AG09309 (cell line): Measurements from ENCODE around the gene MAST4.
"Not testable (repeated sequence)": the region's sequence is repeated elsewhere in the genome, so short reads cannot be mapped to it uniquely, and the experiment has no call there.

ENCODE experiments used
- DNase-seq: peaks from one replicate; pipeline ENCODE4 v3.0.0-alpha.2; 2010; ENCODE audit warnings: low read depth
- H3K4me3 ChIP-seq: 2 replicates; pipeline ENCODE4 v1.5.1; 2011; ENCODE audit warnings: mild to moderate bottlenecking, low read depth, low read length, moderate library complexity; ENCODE audit not compliant: control insufficient read depth
- CTCF ChIP-seq: IDR thresholded peaks from 2 replicates; pipeline ENCODE4 v1.5.1; 2011; ENCODE audit warnings: mild to moderate bottlenecking, low read depth, low read length, inconsistent platforms; ENCODE audit not compliant: insufficient read depth, control insufficient read depth; ENCODE audit errors: missing control alignments

MAST4 gene

DNA sequence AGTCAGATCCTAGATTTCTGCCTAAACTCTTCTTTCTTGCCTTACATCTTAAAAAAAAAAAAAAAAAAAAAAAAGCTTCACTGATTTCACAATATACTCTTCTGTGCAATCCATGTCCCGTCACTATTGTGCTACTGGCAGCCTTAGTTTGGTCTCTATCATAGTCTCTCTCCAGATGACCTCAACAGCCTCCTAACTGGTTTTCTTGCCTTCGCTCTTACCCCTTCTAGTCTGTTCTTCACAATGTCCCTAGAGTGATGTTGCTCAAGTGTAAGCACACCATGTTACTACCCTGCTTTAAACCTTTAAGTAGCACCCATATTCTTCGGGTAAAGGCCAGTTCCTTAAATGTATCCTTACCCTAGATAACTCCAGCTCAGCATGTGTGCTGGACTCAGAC lies 574.6 kb downstream of the MAST4 start:
- no peak for DNase-seq
- TF ChIP-seq CTCF: no peak
- H3K4me3 ChIP-seq: no peak overlapping the region

DNA sequence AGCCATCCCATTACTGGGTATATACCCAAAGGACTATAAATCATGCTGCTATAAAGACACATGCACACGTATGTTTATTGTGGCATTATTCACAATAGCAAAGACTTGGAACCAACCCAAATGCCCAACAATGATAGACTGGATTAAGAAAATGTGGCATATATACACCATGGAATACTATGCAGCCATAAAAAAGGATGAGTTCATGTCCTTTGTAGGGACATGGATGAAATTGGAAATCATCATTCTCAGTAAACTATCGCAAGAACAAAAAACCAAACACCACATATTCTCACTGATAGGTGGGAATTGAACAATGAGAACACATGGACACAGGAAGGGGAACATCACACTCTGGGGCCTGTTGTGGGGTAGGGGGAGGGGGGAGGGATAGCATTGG lies 577.2 kb downstream of the MAST4 start:
- H3K4me3 ChIP-seq, DNase-seq: not testable (repeated sequence)

DNA sequence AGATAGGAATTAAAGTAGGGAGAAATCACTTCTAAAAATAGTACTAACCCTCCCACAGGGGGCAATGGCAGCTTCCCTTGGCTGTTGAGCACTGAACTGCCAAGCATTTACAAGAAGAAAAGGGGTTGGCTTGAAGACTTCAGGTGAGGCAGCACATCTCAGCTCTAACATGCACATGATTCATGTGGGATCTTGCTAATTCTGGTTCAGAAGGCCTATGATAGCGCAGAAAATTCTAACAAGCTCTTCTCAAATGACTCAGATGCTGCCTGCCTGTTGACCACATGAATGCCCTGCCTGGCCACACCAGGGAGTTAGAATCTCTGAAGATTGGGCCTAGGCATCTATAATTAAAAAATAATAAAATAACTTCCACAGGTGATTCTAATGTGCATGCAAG lies 577.8 kb downstream of the MAST4 start:
- H3K4me3 ChIP-seq: no peak overlapping the region
- TF ChIP-seq CTCF: no peak
- no peak for DNase-seq

GRCh38 chr5:67176936-67177335 lies 580.7 kb downstream of the MAST4 start:
- no peak for DNase-seq
- no peak for TF ChIP-seq CTCF
- H3K4me3 ChIP-seq: no peak overlapping the region

DNA sequence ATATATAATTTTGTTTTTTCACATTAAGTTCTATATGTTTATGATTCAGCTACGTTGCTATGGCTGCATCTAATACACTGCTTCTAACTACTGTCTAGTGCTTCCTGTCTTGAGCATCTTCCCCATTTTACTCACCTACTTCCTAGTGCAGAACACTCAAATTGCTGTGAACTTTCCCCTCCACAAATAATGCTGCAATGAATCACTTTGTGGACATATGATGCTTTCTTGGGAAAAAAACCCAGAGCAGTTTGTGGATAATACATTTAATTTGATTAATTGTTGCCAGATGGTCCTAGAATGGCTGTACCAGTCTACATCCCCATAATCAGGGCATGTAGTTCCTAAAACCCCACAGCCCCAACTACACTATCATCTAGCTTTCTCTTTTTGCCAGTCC lies 581.9 kb downstream of the MAST4 start:
- TF ChIP-seq CTCF: no peak
- DNase-seq: no peak
- H3K4me3 ChIP-seq: no peak overlapping the region

DNA sequence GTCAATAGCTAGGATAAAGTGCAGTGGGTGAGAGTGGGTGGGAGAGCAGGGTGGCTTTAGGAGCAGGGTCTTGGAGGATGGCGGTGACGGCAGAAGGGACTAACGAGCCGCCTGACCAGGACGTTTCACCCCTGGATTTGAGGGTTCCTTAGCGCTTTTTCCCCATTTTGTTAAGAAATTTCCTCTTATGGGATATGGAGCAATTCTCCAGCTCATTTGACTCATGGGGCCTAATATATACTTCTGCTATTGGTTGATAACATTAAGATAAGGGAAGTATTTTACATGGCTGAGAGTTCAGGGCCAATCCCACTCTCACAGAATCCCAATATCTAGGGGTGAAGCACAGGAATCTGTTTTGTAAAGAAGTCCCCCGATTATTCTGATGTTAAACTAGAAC lies 582.8 kb downstream of the MAST4 start:
- H3K4me3 ChIP-seq: no peak overlapping the region
- DNase-seq: no peak
- TF ChIP-seq CTCF: no peak

DNA sequence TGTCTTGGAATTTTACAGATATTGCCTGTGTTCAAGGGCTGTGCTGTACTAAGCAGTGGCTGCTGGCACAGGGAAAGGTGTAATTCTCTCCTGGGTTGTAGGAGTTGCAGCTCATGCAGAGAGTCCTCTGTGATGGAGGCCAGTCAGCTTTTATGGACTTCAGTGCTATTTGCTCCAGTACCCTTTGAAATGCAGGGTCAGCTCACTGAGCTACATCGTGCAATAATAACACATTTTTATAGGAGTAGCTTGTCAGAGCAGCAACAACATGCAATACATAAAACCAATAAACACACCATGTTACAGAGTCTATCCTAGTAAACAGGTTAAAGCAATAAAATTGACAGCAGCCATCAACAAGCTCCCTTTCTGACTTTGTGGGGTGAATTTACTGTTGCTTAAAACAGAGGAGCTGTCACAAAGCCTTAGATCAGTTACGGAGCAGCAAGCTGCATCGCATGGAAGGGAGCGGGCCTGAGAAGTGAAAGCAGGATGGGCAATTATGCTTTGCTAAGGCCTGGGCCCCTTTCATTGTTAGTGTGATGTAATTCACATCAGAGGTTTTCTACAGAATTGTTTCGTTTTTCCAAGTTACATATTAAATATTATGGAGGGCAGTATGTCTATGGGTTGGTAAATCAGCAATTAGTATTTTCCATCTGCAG lies 583.6 kb downstream of the MAST4 start:
- no peak overlapping the region for H3K4me3 ChIP-seq
- no peak for DNase-seq
- no peak for TF ChIP-seq CTCF
